NCI-H2029 treated with DMSO at 0.1 percent for 48 hours (cell line): ENCODE data around the gene ASF1B.
"Not testable (repeated sequence)": the region's sequence is repeated elsewhere in the genome, so short reads cannot be mapped to it uniquely, and the experiment has no call there.

Experiments
- DNase-seq: peaks from one replicate; lab custom pipeline; 2025; lab: John Stamatoyannopoulos, UW

ASF1B gene

GRCh38 chr19:14160017-14160703 lies 23.8 kb upstream of the ASF1B start:
- DNase-seq: no peak

DNA sequence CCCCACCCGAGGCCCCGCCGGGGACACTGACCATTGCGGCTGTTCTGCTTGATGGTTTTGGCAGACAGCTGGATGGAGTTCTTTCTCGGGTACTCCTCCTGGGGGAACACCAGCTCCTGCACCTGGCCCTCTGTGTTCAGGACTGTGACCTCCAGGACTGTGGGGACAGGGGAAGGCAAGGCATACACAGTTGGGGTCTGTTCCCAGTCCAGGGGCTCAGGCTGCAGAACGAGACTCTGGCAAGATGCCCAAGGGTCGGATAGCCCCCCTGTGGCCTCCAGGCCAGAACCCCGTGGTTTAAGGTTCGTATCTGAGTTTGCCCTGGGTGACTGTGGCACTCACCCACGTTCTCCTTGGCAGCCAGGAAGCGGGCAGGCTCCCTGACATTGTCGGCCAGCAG lies 22.7 kb upstream of the ASF1B start:
- DNase-seq: no peak

- DNase-seq: no peak
These were observed 22.1 kb upstream of the ASF1B start for GRCh38 chr19:14158276-14159023.

GRCh38 chr19:14156971-14157717 lies 20.8 kb upstream of the ASF1B start:
- no peak for DNase-seq

DNA sequence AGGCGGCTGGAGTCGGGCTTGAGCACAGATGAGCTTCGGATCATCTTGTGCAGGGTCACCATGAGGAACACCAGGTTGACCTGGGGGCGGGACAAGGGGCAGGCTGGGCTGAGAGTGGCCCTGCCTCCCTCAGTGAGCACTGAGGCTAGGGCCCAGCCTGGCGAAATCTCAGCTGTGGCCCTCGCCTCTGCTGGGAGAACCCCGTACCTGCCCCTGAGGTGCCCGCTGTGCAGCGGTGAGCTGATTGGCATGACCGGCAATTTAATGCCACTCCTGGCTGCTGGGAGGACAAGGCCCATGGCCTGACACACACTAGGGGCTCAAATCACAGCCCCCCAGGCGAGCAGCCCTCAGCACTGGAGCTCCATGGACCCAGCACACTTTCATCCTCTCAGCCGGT lies 19.7 kb upstream of the ASF1B start:
- no peak for DNase-seq

GRCh38 chr19:14155371-14155770 lies 19.0 kb upstream of the ASF1B start:
- no peak for DNase-seq

DNA sequence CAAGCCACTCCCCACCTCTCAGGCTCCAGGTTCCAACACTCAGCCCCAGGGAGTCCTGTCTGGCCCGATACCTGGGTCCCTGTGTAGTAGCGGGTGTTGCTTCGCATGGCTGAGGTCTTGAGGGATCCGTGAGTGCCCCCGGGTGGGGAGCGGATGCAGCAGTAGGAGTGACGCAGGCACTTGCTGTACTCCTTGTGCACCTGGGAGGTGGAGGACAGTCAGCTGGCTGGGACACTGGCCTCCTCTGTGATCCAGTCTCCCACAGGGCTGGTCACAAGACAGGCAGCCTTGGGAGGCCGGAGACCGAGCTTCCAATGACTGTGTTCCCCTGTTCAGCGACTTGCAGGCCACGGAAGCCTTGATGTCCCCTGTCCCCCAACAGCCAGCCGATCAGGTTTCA lies 16.3 kb upstream of the ASF1B start:
- DNase-seq: no peak

DNA sequence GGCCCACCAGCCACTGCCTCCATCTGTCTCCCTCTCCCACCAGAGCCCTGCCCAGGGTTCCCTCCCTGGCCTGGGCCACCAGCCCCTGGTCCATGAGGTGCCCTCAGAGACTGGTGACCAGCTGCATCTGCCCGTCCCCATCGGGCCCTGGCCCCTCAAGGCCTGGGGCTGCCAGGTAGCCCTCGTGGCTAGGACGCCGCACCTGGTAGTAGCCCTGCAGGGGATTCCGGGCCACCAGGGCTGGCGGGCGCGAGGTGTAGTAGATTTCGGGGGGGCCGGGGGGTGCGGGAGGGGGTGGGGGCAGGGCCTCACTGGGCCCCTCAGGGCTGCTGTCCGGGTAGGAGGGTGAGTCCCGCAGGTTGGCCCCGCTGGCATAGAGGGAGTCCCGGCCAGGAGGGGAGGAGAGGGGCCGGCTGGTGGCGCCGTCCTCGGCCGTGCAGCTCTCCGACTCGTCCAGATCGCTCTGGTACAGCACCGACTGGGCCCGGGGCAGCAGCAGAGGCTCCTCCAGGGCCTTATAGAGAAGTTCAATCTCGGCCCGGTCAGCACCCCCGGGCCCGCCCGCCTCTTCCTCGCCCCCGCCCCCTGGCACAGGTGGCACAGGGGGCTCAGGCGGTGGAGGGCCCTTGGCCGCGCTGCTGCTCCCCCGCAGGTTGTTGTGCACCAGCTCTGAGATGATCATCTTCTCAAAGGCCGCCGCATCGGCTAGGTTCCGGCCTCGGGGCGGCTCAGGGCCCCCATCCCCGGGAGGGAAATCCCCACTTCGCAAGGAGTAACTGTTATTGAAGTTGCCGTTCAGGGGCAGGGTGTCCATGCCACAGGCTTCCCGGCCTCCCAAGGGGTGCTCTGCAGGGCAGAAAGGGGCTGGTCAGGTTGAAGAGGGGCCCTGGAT lies 14.6 kb upstream of the ASF1B start:
- DNase-seq: no peak

- DNase-seq: no peak
These were observed 13.8 kb upstream of the ASF1B start for GRCh38 chr19:14150041-14150769.

DNA sequence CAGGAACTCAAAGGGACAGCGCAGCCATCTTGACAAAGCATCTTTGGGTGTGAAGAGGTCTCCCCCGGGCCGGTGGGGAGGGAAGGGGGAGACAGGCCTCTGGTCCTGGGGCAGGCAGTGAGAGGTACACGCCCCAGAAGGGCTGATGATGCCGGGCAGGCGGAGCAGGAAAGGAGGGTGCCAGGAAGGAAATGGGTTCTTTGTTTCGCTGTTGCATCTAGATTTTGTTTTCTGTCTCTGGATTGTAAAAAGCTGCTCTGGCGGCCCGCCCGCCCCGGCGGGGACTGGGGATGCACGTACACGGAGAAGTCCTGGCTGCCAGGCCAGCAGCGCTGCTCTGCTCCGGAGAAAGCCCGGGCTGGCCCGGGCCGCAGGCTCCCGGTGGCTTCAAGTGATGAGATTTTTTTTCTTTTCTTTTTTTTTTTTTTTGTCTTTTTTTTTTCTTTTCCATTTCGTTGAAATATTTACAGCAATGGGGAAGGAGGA lies 13.2 kb upstream of the ASF1B start:
- DNase-seq: no peak

DNA sequence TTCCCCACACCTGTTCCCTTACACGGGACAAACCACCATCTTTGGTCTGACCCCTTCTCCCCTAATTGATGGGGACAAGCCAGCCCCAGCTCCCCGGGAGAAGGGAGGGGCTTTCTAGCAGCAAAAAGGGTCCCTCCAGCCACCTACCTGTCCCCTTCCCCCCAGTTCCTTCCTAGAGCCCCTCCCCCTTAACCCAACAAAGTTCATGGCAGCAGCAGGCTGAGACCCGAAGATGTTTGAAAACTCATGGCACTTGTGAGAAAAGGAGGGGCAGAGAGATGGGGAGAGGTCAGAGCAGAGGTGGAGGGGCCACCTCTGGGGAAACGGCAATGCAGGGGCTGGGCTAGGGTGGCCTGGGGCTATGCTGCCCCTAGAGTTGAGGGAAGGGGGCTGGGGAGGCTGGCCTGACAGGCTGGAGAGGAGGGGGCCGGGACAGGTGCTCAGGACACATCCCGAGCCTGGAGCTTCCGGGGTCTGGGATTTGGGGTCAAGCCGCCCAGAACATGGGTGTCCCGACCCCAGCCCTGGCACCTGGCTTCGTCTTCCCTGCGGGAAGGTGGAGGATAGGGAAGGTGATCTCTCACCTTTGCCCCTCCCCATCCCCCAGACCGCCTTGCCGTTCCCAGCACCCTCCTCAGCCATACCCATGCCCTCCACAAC lies 12.5 kb upstream of the ASF1B start:
- DNase-seq: no peak

DNA sequence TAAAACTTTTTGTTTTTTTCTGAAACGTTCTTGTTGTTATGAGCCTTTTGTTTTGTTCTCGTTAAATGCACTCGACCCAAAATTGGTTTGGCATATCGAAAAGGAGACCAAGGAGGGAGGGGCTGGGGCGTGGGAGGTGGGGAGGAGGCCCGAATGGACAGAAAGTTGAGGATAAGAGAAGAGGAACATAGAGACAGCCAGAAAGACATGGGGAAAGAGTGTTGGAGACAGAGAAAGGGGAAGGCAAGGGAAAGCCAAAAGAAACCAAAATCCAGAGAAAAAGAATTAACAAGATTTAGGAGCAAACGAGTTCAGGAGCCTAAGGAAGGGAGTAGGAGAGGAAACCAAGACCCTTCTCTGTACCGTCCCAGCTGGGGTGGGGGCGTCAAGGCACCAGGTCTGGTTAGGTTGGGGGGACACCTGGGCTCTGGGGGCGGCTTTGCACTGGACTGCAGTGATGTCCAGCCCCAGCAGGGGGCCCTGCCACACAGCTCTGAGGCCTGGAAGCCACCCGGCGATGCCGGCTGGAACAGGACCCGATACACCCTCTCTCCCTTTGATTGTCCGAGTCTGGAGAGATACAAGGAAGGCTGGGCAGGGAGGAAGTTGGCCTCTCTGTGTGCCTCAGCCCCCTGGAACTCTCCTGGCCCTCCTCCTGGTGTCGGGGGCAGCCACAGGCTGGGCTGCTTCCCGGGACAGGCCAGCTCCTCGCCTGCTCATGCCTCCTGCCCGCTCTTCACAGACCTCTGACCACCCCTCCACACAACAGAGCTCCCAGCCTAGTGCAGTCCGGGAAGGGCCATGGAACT lies 11.6 kb upstream of the ASF1B start:
- DNase-seq: no peak

DNA sequence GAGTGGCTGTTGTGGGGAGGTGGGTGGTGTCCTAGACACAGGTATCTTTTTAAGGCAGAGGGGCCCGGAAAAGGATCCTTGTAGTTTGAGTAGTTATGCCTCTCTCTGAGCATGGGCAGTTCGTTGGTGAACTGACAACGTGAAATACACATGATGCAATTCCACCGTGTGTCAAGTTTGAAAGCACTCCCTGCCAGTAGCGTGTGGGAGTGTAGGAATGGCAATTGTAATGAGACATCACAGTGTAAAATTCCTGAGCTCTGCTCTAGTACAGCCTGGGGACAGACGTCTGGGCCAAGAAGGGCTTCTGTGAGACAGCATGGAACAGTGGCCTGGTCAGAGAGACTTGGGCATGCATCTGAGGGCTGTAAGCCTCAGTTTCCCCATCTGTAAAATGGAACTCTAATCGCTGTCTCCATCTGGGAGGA lies 10.4 kb upstream of the ASF1B start:
- no peak for DNase-seq

DNA sequence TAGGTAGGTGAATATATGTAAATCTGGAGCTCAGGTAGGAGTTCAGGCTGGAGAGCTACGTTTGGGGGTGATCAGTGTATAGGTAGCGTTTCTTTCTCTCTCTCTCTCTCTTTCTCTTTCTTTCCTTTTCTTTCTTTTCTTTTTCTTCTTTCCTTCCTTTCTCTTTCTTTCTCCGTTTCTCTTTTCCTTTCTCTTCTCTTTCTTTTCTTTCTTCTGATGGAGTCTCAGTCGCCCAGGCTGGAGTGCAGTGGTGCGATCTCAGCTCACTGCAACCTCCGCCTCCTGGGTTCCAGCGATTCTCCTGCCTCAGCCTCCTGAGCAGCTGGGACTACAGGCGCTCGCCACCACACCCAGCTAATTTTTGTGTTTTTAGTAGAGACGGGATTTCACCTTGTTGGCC lies 9.8 kb upstream of the ASF1B start:
- DNase-seq: not testable (repeated sequence)

DNA sequence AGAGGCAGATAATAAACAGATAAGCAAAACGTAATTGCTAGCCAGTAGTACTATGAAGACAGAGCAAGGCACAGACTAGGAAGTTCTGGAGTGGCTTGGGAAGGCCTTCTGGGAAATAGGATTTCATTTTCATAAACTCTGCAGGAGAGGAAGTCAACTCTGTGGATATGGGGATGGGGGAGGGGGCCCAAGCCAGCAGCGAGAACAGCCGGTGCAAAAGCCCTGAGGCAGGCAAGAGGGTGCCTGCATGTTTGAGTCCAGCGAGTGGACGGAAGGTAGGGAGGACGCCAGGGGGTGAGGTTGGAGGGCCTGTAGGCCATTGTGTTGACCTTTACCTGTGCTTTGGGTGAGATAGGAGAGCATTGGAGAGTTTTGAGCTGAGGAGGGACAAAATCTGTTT lies 9.0 kb upstream of the ASF1B start:
- no peak for DNase-seq

- DNase-seq: no peak
These were observed 6.1 kb upstream of the ASF1B start for GRCh38 chr19:14142262-14143190.

GRCh38 chr19:14141041-14141440 lies 4.7 kb upstream of the ASF1B start:
- DNase-seq: no peak

DNA sequence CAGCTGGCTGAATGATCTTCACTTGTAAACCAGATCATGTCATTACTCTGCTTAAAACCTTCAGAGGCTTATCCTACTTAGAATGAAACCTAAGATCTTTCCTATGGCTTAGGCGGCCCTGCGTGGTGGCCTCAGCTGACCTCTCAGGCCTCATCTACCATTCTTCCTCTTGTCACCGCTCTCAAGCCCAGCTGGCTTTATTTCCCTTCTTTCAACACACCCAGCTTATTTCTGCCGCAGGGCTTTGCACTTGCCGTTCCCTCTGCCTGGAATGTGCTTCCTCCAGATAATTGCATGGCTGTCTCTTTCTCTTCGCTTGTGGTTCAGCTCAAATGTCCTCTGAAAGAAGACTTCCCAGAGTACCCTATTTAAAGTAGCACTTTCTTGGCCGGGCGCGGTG lies 3.6 kb upstream of the ASF1B start:
- DNase-seq: no peak
